Stimulated activated CD8-positive, alpha-beta memory T cell treated with anti-CD3 and anti-CD28 coated beads, Interleukin-2, amount 100 ng/mL, for 1 hour (primary cell): ENCODE measurements around the gene TNRC6C.
"Not testable (repeated sequence)": the region's sequence is repeated elsewhere in the genome, so short reads cannot be mapped to it uniquely, and the experiment has no call there.

ENCODE experiments used
- DNase-seq, 2 donors: peaks; one replicate each; pipeline ENCODE4 v3.0.0-alpha.2; 2020; ENCODE audit warnings: low read depth in 2 of 2

TNRC6C gene

GRCh38 chr17:78042542-78042941 is 84.0 kb downstream of the TNRC6C start:
- no peak for DNase-seq

- DNase-seq: no peak
Measured at GRCh38 chr17:78043031-78043430, 84.5 kb downstream of the TNRC6C start.

- DNase-seq: no peak
Measured at GRCh38 chr17:78044280-78044835, 85.9 kb downstream of the TNRC6C start.

GRCh38 chr17:78045316-78045715 is 86.8 kb downstream of the TNRC6C start:
- no peak for DNase-seq

- no peak for DNase-seq
Measured at GRCh38 chr17:78046923-78047322, 88.4 kb downstream of the TNRC6C start.

- DNase-seq: no peak
Measured at GRCh38 chr17:78048346-78049292, 90.1 kb downstream of the TNRC6C start.

GRCh38 chr17:78049609-78050008 is 91.1 kb downstream of the TNRC6C start:
- DNase-seq: no peak

- no peak for DNase-seq
Measured at GRCh38 chr17:78051186-78051972, 92.9 kb downstream of the TNRC6C start.

- no peak for DNase-seq
Measured at GRCh38 chr17:78053777-78054468, 95.4 kb downstream of the TNRC6C start.

- no peak for DNase-seq
Measured at GRCh38 chr17:78057113-78057740, 98.7 kb downstream of the TNRC6C start.

- DNase-seq: no peak
Measured at GRCh38 chr17:78058001-78058400, 99.5 kb downstream of the TNRC6C start.

- no peak for DNase-seq
Measured at GRCh38 chr17:78058581-78058980, 100.1 kb downstream of the TNRC6C start.

GRCh38 chr17:78062596-78062995 is 104.1 kb downstream of the TNRC6C start:
- no peak for DNase-seq

- no peak for DNase-seq
Measured at GRCh38 chr17:78063489-78063888, 105.0 kb downstream of the TNRC6C start.

GRCh38 chr17:78064708-78065107 is 106.2 kb downstream of the TNRC6C start:
- DNase-seq: no peak

GRCh38 chr17:78066976-78067375 is 108.5 kb downstream of the TNRC6C start:
- not testable (repeated sequence) for DNase-seq

GRCh38 chr17:78069695-78070094 is 111.2 kb downstream of the TNRC6C start:
- DNase-seq: no peak

GRCh38 chr17:78072961-78073360 is 114.5 kb downstream of the TNRC6C start:
- DNase-seq: no peak

- DNase-seq: no peak
Measured at GRCh38 chr17:78075011-78075410, 116.5 kb downstream of the TNRC6C start.

- no peak for DNase-seq
Measured at GRCh38 chr17:78075545-78075944, 117.0 kb downstream of the TNRC6C start.

- DNase-seq: no peak
Measured at GRCh38 chr17:78079253-78079652, 120.8 kb downstream of the TNRC6C start.
